Esophagus muscularis mucosa (tissue), 3 donors: ENCODE data around the gene PLEKHM3.

Experiments used
- POLR2AphosphoS5 ChIP-seq, 2 donors: sonication (generic); formaldehyde crosslinking; IDR thresholded peaks; one replicate each; pipeline ENCODE4 v1.6.1; 2017; ENCODE audit warnings: antibody characterized with exemption in 2 of 2
- TF ChIP-seq, protein P1 (sequence below), 3 experiments: fragments of 200-600 bp in 2 of 3; fragments of 450-650 bp in 1 of 3; sonication (generic) in 2 of 3; IDR thresholded peaks; one replicate each; pipeline ENCODE4 v1.5.1; 2017 to 2019; ENCODE audit warnings: antibody characterized with exemption in 3 of 3, mild to moderate bottlenecking in 2 of 3, moderate library complexity in 1 of 3

DNA sequence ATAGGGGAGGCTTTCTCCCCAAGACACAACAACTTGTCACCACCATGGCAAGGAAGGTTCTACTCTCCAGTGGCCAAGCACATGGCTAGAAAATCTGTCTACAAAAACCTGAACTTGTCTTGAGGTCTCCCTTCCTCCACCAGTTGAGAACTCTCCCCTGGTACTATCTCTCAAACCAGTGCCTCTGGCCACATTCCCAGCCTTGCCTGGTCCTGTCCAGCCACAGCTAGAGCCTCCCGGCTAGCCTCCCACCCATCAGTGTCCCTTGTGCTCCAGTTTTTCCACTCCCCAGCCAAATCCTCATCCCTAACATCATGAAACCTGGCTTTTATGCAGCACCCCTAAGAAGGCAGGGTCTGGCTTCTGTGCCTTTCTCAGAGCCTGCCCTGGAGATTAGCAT is 234.4 kb downstream of the PLEKHM3 start:
- TF ChIP-seq, protein P1, sequence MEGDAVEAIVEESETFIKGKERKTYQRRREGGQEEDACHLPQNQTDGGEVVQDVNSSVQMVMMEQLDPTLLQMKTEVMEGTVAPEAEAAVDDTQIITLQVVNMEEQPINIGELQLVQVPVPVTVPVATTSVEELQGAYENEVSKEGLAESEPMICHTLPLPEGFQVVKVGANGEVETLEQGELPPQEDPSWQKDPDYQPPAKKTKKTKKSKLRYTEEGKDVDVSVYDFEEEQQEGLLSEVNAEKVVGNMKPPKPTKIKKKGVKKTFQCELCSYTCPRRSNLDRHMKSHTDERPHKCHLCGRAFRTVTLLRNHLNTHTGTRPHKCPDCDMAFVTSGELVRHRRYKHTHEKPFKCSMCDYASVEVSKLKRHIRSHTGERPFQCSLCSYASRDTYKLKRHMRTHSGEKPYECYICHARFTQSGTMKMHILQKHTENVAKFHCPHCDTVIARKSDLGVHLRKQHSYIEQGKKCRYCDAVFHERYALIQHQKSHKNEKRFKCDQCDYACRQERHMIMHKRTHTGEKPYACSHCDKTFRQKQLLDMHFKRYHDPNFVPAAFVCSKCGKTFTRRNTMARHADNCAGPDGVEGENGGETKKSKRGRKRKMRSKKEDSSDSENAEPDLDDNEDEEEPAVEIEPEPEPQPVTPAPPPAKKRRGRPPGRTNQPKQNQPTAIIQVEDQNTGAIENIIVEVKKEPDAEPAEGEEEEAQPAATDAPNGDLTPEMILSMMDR (IDR thresholded peaks at IDR 0.05) = no peak
- TF ChIP-seq POLR2AphosphoS5 (IDR thresholded peaks at IDR 0.05) = no peak
